Stimulated activated naive B cell treated with anti-CD40 and anti-IgM and Interleukin-4, amounts not matched to agents 10 μg/mL and 1 μg/mL and 100 μg/mL, for 72 hours (primary cell): ENCODE results near the gene PDCD4.
"Not testable (repeated sequence)": the region's sequence is repeated elsewhere in the genome, so short reads cannot be mapped to it uniquely, and the experiment has no call there.

ENCODE experiments used
- ATAC-seq, 2 donors: fragments of 150-1000 bp; cut with Tn5 transposase; replicated peaks; 2 replicates each; pipeline ENCODE4 v1.10.0; 2021; ENCODE audit warnings: moderate library complexity in 1 of 2
- DNase-seq: peaks from one replicate; pipeline ENCODE4 v3.0.0; 2021
- H3K27ac Mint-ChIP-seq: one replicate; pipeline ENCODE4 v1.8.0; 2022; ENCODE audit warnings: mild to moderate bottlenecking, mixed read lengths
- H3K27me3 Mint-ChIP-seq, 2 donors: one replicate each; pipeline ENCODE4 v1.8.0; 2022; ENCODE audit warnings: mixed read lengths in 2 of 2
- H3K36me3 Mint-ChIP-seq, 2 donors: one replicate each; pipeline ENCODE4 v1.8.0; 2022; ENCODE audit warnings: mixed read lengths in 2 of 2, mild to moderate bottlenecking in 1 of 2
- H3K4me1 Mint-ChIP-seq, 2 donors: one replicate each; pipeline ENCODE4 v1.8.0; 2022; ENCODE audit warnings: mixed read lengths in 2 of 2, mild to moderate bottlenecking in 1 of 2
- H3K4me3 Mint-ChIP-seq, 2 donors: one replicate each; pipeline ENCODE4 v1.8.0; 2022; ENCODE audit warnings: mild to moderate bottlenecking in 2 of 2, mixed read lengths in 2 of 2, moderate library complexity in 1 of 2
- H3K9me3 Mint-ChIP-seq, 2 donors: one replicate each; pipeline ENCODE4 v1.8.0; 2022; ENCODE audit warnings: mixed read lengths in 2 of 2, mild to moderate bottlenecking in 1 of 2

Gene PDCD4

DNA sequence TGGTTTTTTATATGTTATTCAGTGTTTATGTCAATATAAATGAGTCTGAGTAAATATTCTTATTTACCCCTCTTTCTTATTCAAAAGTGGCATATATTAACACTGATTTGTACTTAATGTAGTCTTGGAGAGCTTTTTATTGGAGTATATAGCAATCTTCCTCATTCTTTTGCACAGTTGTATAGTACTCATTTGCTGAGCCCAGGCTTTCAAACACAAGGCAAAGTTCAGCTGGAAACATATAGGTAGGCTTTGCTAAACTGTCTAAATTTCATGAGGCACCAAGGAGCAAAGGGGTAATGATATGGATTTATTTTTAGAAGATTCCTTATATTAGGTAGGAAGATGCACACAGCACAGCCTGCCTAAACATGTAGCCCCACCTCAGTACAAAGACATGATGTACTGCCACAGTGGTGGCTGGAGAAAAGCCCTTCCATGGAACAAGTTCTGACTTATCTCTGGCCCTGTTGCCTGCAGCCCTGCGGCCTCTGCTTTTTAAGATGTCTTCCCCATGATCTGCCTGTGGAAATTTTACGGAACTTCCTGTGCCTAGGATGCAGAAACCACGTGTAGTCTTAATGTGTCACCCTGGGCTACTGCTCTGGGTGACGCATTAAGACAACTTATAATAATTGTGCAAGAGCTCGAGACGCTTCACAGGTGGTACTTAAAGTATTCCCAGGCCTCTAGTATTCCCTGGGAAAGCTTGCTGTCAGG, 9.6 kb upstream of the PDCD4 start:
- Mint-ChIP-seq H3K36me3 (no peaks in the 10 kb centered on the region), H3K4me1 (peaks cover 64 to 84% of the 10 kb centered on the region in 2 donors), H3K27ac (peak overlapping the region; percentile 68), H3K27me3 (no peaks in the 10 kb centered on the region), H3K4me3 (no peak overlapping the region), H3K9me3 (no peaks in the 10 kb centered on the region)
- DNase-seq (no peak), ATAC-seq (no peak)

DNA sequence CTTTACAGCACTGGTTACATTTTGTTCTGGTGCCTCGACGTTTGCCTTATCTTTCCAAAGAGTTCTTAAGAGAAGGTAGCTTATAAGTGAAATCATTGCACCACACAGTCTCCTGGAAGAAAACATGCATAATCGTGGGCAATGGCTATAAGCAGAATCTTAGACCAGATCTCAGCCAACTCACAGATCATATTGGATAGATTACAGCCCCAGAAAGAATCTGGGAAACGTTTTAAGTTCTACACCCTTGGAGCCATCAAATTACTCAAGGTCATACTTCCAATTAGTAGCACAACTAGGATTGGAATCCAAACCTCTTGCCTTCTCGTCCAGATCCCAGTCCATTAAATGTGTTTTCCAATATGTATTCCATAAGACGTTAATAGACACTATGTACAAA, 8.8 kb upstream of the PDCD4 start:
- no peaks in the 10 kb centered on the region for H3K9me3 Mint-ChIP-seq
- DNase-seq = no peak
- H3K4me3 Mint-ChIP-seq = no peak overlapping the region
- no peaks in the 10 kb centered on the region for H3K36me3 Mint-ChIP-seq
- no peaks in the 10 kb centered on the region for H3K27me3 Mint-ChIP-seq
- H3K4me1 Mint-ChIP-seq = peaks cover 64 to 84% of the 10 kb centered on the region in 2 donors
- no peak for ATAC-seq
- peak overlapping the region; percentile 47 for H3K27ac Mint-ChIP-seq

DNA sequence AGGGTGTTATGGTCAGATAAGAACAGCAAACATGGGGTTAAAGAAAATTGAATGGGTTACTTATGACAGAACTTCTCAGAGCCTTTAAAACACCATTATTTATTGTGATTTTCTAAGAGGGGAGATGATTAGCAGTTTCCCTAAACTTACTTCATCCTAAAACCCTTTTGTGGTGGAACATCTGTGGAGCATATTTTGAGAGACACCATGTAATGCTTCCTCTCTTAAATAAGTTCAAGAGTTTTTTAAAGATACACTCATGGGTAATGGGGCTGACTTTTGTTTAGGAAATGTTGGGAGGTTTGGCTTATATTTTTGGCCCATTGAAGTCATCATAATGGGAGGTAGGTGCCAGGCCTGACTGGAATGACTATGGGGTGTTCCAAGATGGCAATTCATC, 8.4 kb upstream of the PDCD4 start:
- Mint-ChIP-seq H3K36me3 (no peaks in the 10 kb centered on the region), H3K4me3 (no peak overlapping the region), H3K9me3 (no peaks in the 10 kb centered on the region), H3K27me3 (no peaks in the 10 kb centered on the region), H3K27ac (no peak overlapping the region), H3K4me1 (peaks cover 65 to 84% of the 10 kb centered on the region in 2 donors)
- DNase-seq = no peak
- ATAC-seq = no peak

DNA sequence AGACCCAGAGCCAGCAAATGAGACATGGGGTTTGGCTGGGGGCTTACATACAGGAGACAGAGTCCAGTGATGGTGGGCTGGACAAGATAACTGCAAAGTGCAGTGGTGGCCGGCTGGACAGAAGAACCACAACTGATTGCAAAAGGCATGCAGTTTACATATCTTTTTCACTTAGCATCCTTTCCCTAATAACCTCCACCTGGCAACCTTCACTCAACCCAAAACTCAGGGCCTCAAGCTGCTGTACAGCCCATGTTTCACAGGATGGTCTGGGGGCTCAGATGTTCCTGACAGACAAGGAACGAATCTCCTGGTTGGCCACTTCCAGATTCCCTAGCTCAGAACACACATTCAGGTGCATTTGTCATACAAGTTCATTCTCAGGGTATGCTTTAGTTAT, 7.8 kb upstream of the PDCD4 start:
- H3K27me3 Mint-ChIP-seq = no peaks in the 10 kb centered on the region
- H3K4me1 Mint-ChIP-seq = peaks cover 62 to 87% of the 10 kb centered on the region in 2 donors
- DNase-seq (no peak), ATAC-seq (no peak)
- H3K27ac Mint-ChIP-seq = peak overlapping the region; percentile 98
- H3K9me3 Mint-ChIP-seq = no peaks in the 10 kb centered on the region
- no peaks in the 10 kb centered on the region for H3K36me3 Mint-ChIP-seq
- no peak overlapping the region for H3K4me3 Mint-ChIP-seq

DNA sequence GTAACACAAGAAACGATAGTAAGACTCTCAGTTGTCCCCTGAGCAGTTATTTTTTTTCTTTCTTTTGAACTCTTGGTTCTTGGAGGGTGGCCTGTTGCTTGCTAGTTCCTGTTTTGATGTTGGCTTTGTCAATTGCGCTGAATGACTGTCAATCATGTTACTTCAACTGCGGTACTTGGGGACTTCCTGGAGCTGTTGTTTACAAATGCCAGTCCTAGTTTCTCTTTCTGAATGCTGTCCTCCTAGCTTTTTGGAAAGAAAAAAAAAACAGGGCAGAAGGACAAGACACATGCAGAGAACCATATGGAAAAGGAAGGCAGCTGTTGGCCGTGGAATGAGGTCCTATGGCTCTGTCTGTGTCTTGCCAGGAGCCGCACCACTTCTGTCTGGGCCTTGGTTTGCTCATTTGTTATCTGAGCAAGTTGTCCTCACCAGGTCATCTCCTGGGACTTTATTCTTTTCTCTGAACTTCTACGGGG, 7.0 kb upstream of the PDCD4 start:
- ATAC-seq (peak; percentile 60), DNase-seq (peak; percentile 58)
- H3K27ac Mint-ChIP-seq = peak overlapping the region; percentile 98
- no peaks in the 10 kb centered on the region for H3K36me3 Mint-ChIP-seq
- peak overlapping the region; percentile 78 to 93 for H3K4me3 Mint-ChIP-seq
- H3K4me1 Mint-ChIP-seq = peaks cover 65 to 87% of the 10 kb centered on the region in 2 donors
- no peaks in the 10 kb centered on the region for H3K27me3 Mint-ChIP-seq
- no peaks in the 10 kb centered on the region for H3K9me3 Mint-ChIP-seq

DNA sequence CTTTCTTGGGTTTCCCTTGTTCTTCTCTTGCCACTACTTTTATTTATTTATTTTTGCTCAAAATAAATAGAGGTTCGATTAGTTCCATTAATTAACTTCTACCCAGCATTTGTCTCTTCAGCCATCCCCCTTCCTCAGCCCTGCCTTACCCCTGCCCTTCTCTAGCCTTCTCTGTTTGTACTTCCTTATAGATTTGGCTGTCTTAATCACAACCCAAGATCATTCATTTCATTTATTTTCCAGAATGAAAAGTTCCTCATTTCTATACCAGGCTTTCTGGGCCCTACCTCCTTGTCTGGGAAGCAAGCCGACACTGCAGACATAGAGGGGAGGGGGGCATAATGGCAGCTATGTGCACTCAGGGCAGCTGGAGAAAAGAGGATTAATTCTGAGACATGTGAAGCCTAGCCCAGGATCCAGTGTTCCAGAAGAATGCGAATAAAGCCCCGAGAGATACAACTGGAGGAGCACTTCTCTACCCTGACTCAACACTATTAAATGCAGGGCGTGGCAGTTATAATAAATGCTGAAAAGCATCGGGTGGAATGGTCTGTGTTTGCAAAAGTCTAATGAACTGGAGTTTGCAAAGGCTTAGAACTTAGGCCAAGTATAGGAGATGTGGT, 6.4 kb upstream of the PDCD4 start:
- DNase-seq = no peak
- H3K4me1 Mint-ChIP-seq = peaks cover 66 to 87% of the 10 kb centered on the region in 2 donors
- H3K9me3 Mint-ChIP-seq = no peaks in the 10 kb centered on the region
- peak overlapping the region; percentile 77 to 78 for H3K4me3 Mint-ChIP-seq
- peak; percentile 22 to 27 for ATAC-seq
- H3K27me3 Mint-ChIP-seq = no peaks in the 10 kb centered on the region
- no peaks in the 10 kb centered on the region for H3K36me3 Mint-ChIP-seq
- peak overlapping the region; percentile 98 for H3K27ac Mint-ChIP-seq

DNA sequence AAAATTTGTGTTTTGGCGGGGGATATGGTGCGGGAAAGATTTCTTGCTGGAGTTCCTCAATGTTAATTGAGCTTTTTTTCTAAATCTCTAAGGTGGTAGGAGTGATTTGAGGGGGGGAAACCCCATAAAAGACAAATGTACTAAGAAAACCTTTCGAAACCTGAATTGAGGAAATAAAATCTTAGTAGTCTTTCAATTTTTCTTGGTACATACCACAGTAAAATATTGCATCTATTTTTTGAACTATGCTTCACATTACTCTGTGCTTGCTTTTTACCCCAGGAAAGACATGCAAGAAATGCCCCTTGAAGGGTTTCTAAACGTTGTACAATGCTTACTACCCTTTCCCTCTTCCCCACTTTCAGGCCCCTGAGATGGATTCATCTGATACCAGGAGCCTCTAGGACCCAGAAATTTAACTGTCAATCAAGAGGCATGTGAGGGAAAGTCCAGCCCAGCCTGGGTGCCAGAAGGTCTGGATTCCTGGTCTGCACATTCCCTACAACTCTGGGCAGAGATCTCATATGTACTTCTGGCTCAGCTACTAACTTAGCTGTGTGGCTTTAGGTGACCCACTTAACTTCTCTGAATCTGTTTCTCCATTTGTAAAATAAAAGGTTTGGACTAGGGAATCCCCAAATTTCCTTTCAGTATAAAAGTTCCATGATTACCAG, 5.8 kb upstream of the PDCD4 start:
- H3K36me3 Mint-ChIP-seq = no peaks in the 10 kb centered on the region
- DNase-seq = no peak
- H3K27ac Mint-ChIP-seq = peak overlapping the region; percentile 98
- H3K9me3 Mint-ChIP-seq = no peaks in the 10 kb centered on the region
- H3K4me3 Mint-ChIP-seq = peak overlapping the region; percentile 77 to 78
- peak; percentile 53 to 62 for ATAC-seq
- peaks cover 66 to 87% of the 10 kb centered on the region in 2 donors for H3K4me1 Mint-ChIP-seq
- H3K27me3 Mint-ChIP-seq = no peaks in the 10 kb centered on the region

DNA sequence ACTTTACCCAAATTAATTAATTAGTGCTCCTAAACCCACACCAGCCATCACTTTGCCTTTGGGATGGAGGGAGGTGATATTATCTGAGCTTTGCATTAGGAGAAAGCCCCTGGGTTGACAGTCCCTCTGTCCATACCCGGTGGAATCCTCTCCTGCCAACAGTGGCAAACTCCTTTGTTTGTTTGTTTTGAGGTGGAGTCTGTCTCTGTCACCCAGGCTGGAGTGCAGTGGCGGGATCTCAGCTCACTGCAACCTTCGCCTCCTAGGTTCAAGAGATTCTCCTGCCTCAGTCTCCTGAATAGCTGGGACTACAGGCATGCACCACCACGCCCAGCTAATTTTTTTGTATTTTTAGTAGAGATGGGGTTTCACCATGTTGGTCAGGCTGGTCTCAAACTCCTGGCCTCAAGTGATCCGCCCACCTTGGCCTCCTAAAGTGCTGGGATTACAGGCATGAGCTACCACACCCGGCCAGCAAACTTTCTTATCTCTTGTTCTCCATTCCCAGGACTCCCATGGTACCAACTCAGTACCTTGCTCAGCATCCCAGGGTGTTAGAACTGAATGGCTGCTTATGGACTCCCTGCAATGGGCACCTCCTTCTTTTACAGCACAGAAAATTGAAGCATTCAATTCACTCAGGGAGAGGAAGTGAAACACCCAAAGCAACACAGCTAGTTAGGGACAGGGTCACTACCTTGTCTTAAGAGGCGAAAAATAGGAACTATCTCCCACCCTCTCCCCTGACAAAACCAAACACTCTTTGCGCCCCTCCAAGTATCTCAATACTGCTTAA, 4.5 kb upstream of the PDCD4 start:
- Mint-ChIP-seq H3K4me1 (peaks cover 64 to 86% of the 10 kb centered on the region in 2 donors), H3K27ac (peak overlapping the region; percentile 94), H3K4me3 (peak overlapping the region; percentile 63 to 66)
- peak; percentile 55 to 60 for ATAC-seq
- H3K9me3 Mint-ChIP-seq, H3K27me3 Mint-ChIP-seq, H3K36me3 Mint-ChIP-seq: not testable (repeated sequence)
- DNase-seq = peak; percentile 42

DNA sequence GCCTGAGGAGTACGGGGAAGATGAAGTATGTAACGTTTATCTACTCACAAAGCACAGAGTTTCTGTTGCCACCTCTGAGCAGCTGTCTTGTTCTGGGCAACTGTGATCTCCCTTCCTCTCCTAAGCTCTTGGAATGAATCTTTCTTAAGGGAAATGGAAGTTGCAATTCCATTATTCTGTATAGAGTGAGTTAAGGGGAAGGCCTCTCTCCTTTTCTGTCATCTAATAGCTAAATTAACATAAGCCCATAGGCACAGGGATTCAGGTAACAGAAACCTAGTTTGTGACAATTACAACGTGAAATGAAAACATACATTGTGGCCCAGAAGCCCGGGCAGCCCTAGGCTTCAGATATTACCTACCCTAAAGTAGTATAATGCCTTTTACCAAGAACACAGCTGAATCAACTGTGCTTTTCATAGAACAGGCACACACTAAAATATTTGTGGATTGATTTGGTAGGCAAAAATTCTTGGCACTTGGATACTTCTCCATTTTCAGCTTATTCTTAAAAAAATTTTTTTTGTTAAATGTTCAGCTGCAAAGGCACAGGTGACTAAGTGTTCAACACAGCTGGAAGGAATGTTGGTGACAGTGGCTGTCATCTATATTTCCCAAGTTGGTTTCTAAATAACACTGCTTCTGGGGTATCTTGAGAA, 3.8 kb upstream of the PDCD4 start:
- no peak for DNase-seq
- Mint-ChIP-seq H3K36me3 (peaks cover 0 to 1% of the 10 kb centered on the region in 2 donors), H3K4me3 (peak overlapping the region; percentile 63 to 66), H3K27me3 (no peaks in the 10 kb centered on the region), H3K4me1 (peaks cover 60 to 82% of the 10 kb centered on the region in 2 donors), H3K9me3 (no peaks in the 10 kb centered on the region), H3K27ac (peak overlapping the region; percentile 94)
- no peak for ATAC-seq

DNA sequence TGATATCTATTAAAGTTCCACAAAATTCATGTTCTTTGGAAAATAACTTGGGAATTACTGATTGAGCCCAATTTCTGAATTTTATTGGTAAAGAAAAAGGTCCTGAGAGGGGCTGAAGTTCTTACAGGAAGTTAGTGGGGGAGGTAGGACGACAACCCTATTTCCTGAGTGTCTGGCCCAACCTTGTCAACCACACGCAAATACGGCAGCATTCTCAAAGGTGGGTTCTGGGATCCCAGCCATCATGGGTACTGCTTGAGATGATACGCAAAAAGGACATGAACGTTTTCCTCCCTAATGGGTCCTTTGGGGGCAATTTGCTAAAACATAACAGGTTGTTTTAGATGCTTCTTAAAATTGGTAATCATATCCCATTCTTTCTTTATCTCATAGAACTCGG, 2.7 kb upstream of the PDCD4 start:
- H3K36me3 Mint-ChIP-seq = peaks cover 0 to 1% of the 10 kb centered on the region in 2 donors

DNA sequence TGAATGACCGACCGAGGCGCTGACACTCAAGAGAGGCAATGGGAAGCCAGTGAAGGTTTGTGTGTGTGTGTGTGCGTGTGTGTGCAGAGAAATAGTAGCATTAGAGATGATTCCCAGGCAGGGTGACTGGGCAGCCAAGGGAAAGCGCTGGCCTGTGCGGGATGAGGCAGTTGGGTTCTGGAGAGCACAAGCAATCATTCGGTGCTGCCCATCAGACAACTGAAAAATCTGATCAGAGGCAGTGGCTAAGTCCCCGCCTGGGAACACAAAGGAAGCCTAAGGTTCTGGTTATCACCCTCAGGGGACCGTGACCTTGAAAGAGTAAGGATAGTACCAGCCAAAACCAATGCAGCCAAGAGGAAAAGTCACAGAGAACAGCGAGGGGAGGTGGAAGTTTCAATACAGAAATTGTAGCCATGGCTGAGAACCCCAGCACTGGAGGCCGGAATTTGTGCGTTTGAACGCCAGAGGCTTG, 868 bp upstream of the PDCD4 start:
- H3K4me1 Mint-ChIP-seq = peaks cover 39 to 55% of the 10 kb centered on the region in 2 donors
- peak overlapping the region; percentile 86 to 87 for H3K4me3 Mint-ChIP-seq
- no peak for DNase-seq
- no peaks in the 10 kb centered on the region for H3K9me3 Mint-ChIP-seq
- no peak for ATAC-seq
- H3K27ac Mint-ChIP-seq = peak overlapping the region; percentile 94
- H3K36me3 Mint-ChIP-seq = peaks cover 0 to 1% of the 10 kb centered on the region in 2 donors
- H3K27me3 Mint-ChIP-seq = no peaks in the 10 kb centered on the region

More for the DNA sequence above, 2.7 kb upstream of the PDCD4 start:
- H3K27me3 Mint-ChIP-seq = no peaks in the 10 kb centered on the region
- peak overlapping the region; percentile 94 for H3K27ac Mint-ChIP-seq
- DNase-seq (no peak), ATAC-seq (no peak)
- peaks cover 51 to 72% of the 10 kb centered on the region in 2 donors for H3K4me1 Mint-ChIP-seq
- no peaks in the 10 kb centered on the region for H3K9me3 Mint-ChIP-seq
- peak overlapping the region; percentile 35 to 87 for H3K4me3 Mint-ChIP-seq

DNA sequence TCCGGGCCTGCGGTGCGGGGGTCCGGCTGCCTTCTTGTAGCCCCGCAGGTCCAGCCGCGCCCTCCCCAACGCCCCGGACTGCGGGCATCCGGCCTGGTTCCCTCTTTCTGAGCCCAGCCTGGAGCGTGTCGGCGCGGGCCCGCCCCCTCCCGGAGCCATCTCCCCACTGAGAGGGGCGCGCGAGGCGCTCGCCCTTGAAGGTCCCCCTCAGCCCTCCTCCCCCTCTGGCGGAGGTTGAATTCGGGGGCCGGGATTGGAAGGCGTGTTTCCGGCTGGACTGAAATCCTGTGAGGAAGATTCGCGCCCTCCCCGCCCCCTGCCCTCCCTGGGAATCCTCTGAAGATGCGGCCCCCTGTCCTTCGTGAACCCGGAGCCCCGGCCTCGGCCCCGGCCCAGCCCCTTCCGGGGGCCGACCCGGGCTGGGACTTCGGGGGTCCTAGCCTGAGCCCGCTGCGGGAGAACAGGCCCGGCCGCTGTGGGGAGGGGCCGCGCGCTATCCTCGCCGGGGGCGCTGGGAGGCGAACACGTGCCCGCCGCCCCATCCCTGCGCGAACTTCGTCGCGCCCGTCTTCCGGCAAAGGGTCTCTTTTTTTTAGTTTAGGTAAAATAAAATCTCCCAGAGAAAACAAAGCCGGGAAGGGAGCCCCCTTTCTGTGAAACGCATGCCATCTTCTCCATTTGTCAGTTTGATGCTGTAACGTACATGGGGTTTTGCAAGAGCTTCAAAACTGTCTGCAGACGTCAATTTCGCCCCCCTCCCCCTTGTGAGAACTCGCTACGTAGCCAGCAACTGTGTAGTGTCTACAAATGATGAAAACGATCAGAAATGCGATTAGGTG, 636 bp downstream of the PDCD4 start:
- peak; percentile 73 to 78 for ATAC-seq
- H3K27ac Mint-ChIP-seq = peak overlapping the region; percentile 97
- H3K36me3 Mint-ChIP-seq = peaks cover 0 to 1% of the 10 kb centered on the region in 2 donors
- H3K4me3 Mint-ChIP-seq = peak overlapping the region; percentile 86 to 87
- no peaks in the 10 kb centered on the region for H3K9me3 Mint-ChIP-seq
- no peaks in the 10 kb centered on the region for H3K27me3 Mint-ChIP-seq
- peak; percentile 61 for DNase-seq
- peaks cover 31 to 43% of the 10 kb centered on the region in 2 donors for H3K4me1 Mint-ChIP-seq
